HCT116 (cell line): ENCODE data around the gene PTOV1. TPM values are rescaled to one million over a fixed set of nuclear protein-coding genes. Genes with fewer than 3 reads are reported as not detected.

Experiments
- ATAC-seq: fragments of 200-7000 bp; cut with Tn5 transposase; 2 replicates; pipeline ENCODE4 v1.9.1; 2020; ENCODE audit warnings: mild to moderate bottlenecking, moderate library complexity
- BruUV-seq: library from RNA; stranded (reverse); fragments of 400-500 nt; replicated peaks from 2 replicates; lab custom pipeline; 2021; lab: Mats Ljungman, UMichigan
- CTCF ChIA-PET: fragments of 300-600 bp; sonication (Branson Sonifier 250); formaldehyde crosslinking; loops from one replicate; lab custom pipeline; 2021; ENCODE audit warnings: antibody characterized with exemption; lab: Charles Lee
- POLR2A ChIA-PET: fragments of 300-600, 350-600 bp; sonication (Branson Sonifier 250); formaldehyde crosslinking; loops from one replicate; lab custom pipeline; 2021; ENCODE audit warnings: antibody characterized with exemption; lab: Charles Lee
- RAD21 ChIA-PET, 2 experiments: fragments of 300-600 bp; sonication (Branson Sonifier 250); formaldehyde crosslinking; loops; one replicate each; lab custom pipeline; 2023; ENCODE audit warnings: low total read pairs in 2 of 2; ENCODE audit not compliant: uncharacterized antibody in 2 of 2, unreplicated experiment in 2 of 2, low non-redundant PET in 1 of 2; lab: Charles Lee
- DNase-seq: peaks from one replicate; pipeline ENCODE4 v3.0.0-alpha.2; 2010; ENCODE audit warnings: low read depth, low spot score
- H2AFZ ChIP-seq: fragments of 200-600 bp; shearing (Covaris generic), sonication (generic); 2 replicates; pipeline ENCODE4 v1.6.1; 2017; ENCODE audit warnings: low read depth, mixed run types, mixed read lengths, antibody characterized with exemption, low read length; ENCODE audit not compliant: poor library complexity, severe bottlenecking
- H3K27ac ChIP-seq: 2 replicates; pipeline ENCODE4 v1.5.1; 2012; ENCODE audit warnings: low read depth, low read length
- H3K27me3 ChIP-seq: fragments of 200-600 bp; sonication (generic); 2 replicates; pipeline ENCODE4 v1.6.1; 2016; ENCODE audit warnings: mixed run types, low read length, mixed read lengths; ENCODE audit not compliant: insufficient read depth
- H3K36me3 ChIP-seq, 2 experiments: fragments of 200-500 bp in 1 of 2; fragments of 200-600 bp in 1 of 2; sonication (Bioruptor generic) in 1 of 2; sonication (generic) in 1 of 2; 2 replicates each; pipeline versions ENCODE4 v1.5.1 to v1.6.1; 2014 to 2016; ENCODE audit warnings: low read length in 2 of 2, inconsistent platforms in 1 of 2, mixed read lengths in 1 of 2, mixed run types in 1 of 2; ENCODE audit not compliant: insufficient read depth in 2 of 2, control insufficient read depth in 1 of 2
- H3K4me1 ChIP-seq, 2 experiments: fragments of 200-600 bp in 1 of 2; sonication (generic) in 1 of 2; 2 replicates each; pipeline versions ENCODE4 v1.5.1 to v1.6.1; 2012 to 2017; ENCODE audit warnings: low read length in 2 of 2, inconsistent platforms in 1 of 2, mild to moderate bottlenecking in 1 of 2, mixed read lengths in 1 of 2, mixed run types in 1 of 2, moderate library complexity in 1 of 2; ENCODE audit not compliant: insufficient read depth in 2 of 2, control insufficient read depth in 1 of 2
- H3K4me2 ChIP-seq: fragments of 200-600 bp; sonication (generic); 2 replicates; pipeline ENCODE4 v1.6.1; 2017; ENCODE audit warnings: mixed run types, low read length, mixed read lengths
- H3K4me3 ChIP-seq, 2 experiments: fragments of 200-600 bp in 1 of 2; sonication (generic) in 1 of 2; replicated peaks in 1 of 2; 2 replicates each; pipeline ENCODE4 v1.5.1; 2011 to 2016; ENCODE audit warnings: low read length in 2 of 2, control low read depth in 1 of 2, low read depth in 1 of 2, mild to moderate bottlenecking in 1 of 2, mixed read lengths in 1 of 2, mixed run types in 1 of 2
- H3K79me2 ChIP-seq: fragments of 200-600 bp; sonication (generic); 2 replicates; pipeline ENCODE4 v1.6.1; 2017; ENCODE audit warnings: mild to moderate bottlenecking, mixed run types, low read length, moderate library complexity, mixed read lengths; ENCODE audit not compliant: insufficient read depth
- H3K9ac ChIP-seq: fragments of 200-600 bp; sonication (generic); 2 replicates; pipeline ENCODE4 v1.6.1; 2016; ENCODE audit warnings: low read length, mixed read lengths
- H3K9me2 ChIP-seq: fragments of 200-600 bp; sonication (generic), shearing (Covaris generic); 2 replicates; pipeline ENCODE4 v1.6.1; 2017; ENCODE audit warnings: mixed run types, mild to moderate bottlenecking, moderate library complexity; ENCODE audit not compliant: insufficient read depth
- H3K9me3 ChIP-seq, 2 experiments: fragments of 200-500 bp in 1 of 2; fragments of 200-600 bp in 1 of 2; sonication (Bioruptor generic) in 1 of 2; sonication (generic) in 1 of 2; 2 replicates each; pipeline ENCODE4 v1.6.1; 2014 to 2017; ENCODE audit warnings: low read length in 2 of 2, mixed read lengths in 2 of 2, inconsistent platforms in 1 of 2, low read depth in 1 of 2, mild to moderate bottlenecking in 1 of 2, mixed run types in 1 of 2, moderate library complexity in 1 of 2; ENCODE audit not compliant: control insufficient read depth in 1 of 2, insufficient read depth in 1 of 2
- H4K20me1 ChIP-seq: fragments of 200-600 bp; sonication (generic), shearing (Covaris generic); 2 replicates; pipeline ENCODE4 v1.6.1; 2017; ENCODE audit warnings: mixed run types, mild to moderate bottlenecking, moderate library complexity; ENCODE audit not compliant: insufficient read depth
- CEBPB ChIP-seq: IDR thresholded peaks from 2 replicates; pipeline ENCODE4 v1.6.1; 2012; ENCODE audit warnings: low read depth
- FOSL1 ChIP-seq: IDR thresholded peaks from 2 replicates; pipeline ENCODE4 v1.6.1; 2012; ENCODE audit warnings: low read depth
- JUND ChIP-seq: IDR thresholded peaks from 2 replicates; pipeline ENCODE4 v1.6.1; 2012
- POLR2A ChIP-seq: IDR thresholded peaks from 2 replicates; pipeline ENCODE4 v1.7.0; 2011; ENCODE audit warnings: borderline replicate concordance; ENCODE audit not compliant: insufficient read depth, insufficient read length; ENCODE audit errors: extremely low read depth
- RAD21 ChIP-seq: IDR thresholded peaks from 2 replicates; pipeline ENCODE4 v1.6.1; 2012; ENCODE audit warnings: low read depth, mild to moderate bottlenecking
- SIN3A ChIP-seq: IDR thresholded peaks from 2 replicates; pipeline ENCODE4 v1.6.1; 2012; ENCODE audit warnings: low read depth
- SP1 ChIP-seq: IDR thresholded peaks from 2 replicates; pipeline ENCODE4 v1.6.1; 2012; ENCODE audit warnings: low read depth
- YY1 ChIP-seq: IDR thresholded peaks from 2 replicates; pipeline ENCODE4 v1.6.1; 2011; ENCODE audit warnings: low read length, low read depth, moderate library complexity, mild to moderate bottlenecking; ENCODE audit not compliant: insufficient replicate concordance; ENCODE audit errors: extremely low read depth
- intact Hi-C: fragments of 100-400 bp; cut with micrococcal nuclease; formaldehyde crosslinking; loops from 2 replicates; pipeline ENCODE4 v1.10.0; 2022
- total RNA-seq: library from RNA; stranded (reverse); gene quantifications from one replicate; pipeline ENCODE4 v1.2.1, GENCODE V29; 2021; ENCODE audit not compliant: unreplicated experiment
- TF ChIP-seq, protein P1 (sequence below), 3 experiments: fragments of 200-600 bp in 1 of 3; sonication (generic) in 1 of 3; IDR thresholded peaks in 2 of 3; conservative IDR thresholded peaks in 1 of 3; 2 replicates each; pipeline ENCODE4 v1.5.1; 2012 to 2017; ENCODE audit warnings: low read depth in 2 of 3, low read length in 2 of 3, antibody characterized with exemption in 1 of 3, borderline replicate concordance in 1 of 3, control low read depth in 1 of 3, mild to moderate bottlenecking in 1 of 3, mixed read lengths in 1 of 3, mixed run types in 1 of 3, moderate library complexity in 1 of 3; ENCODE audit not compliant: insufficient read depth in 1 of 3
- TF ChIP-seq, protein P2 (sequence below): IDR thresholded peaks from 2 replicates; pipeline ENCODE4 v1.6.1; 2012
- TF ChIP-seq, protein P3 (sequence below): IDR thresholded peaks from 2 replicates; pipeline ENCODE4 v1.6.1; 2012; ENCODE audit warnings: low read depth

Gene PTOV1
- total RNA-seq, 1 experiment from 2014 or later = 236 TPM

DNA sequence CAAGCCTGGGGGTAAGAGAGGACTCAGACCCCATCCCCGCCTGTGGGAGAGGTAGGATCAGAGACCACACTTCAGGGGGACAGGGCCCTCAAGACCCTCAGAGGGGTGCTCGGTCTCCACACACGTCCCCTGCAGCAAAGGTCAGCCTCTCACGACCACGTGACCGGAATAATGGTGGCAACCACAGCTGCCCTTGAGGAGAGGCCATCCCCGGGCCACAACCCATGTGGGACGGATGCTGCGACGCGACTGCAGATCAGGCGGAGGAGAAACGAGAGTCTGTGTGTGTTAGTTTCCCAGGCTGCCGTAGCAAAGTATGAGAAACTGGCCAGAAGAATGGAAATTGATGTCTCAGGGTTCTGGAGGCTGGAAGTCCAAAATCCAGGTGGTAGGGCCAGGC is 23.9 kb upstream of the PTOV1 start:
- H3K4me1 ChIP-seq = no peaks in the 10 kb centered on the region
- H2AFZ ChIP-seq = no peak overlapping the region
- ATAC-seq (no peak), DNase-seq (no peak)
- no peaks in the 10 kb centered on the region for H3K9me3 ChIP-seq
- no peaks in the 10 kb centered on the region for H4K20me1 ChIP-seq
- no TSS peak for BruUV-seq
- intact Hi-C loops = no loop called here
- CTCF ChIA-PET = no interaction called here
- H3K4me2 ChIP-seq = no peak overlapping the region
- no peaks in the 10 kb centered on the region for H3K27me3 ChIP-seq
- no peaks in the 10 kb centered on the region for H3K9me2 ChIP-seq
- no peak overlapping the region for H3K27ac ChIP-seq
- H3K4me3 ChIP-seq = no peak overlapping the region
- TF ChIP-seq, protein P1, sequence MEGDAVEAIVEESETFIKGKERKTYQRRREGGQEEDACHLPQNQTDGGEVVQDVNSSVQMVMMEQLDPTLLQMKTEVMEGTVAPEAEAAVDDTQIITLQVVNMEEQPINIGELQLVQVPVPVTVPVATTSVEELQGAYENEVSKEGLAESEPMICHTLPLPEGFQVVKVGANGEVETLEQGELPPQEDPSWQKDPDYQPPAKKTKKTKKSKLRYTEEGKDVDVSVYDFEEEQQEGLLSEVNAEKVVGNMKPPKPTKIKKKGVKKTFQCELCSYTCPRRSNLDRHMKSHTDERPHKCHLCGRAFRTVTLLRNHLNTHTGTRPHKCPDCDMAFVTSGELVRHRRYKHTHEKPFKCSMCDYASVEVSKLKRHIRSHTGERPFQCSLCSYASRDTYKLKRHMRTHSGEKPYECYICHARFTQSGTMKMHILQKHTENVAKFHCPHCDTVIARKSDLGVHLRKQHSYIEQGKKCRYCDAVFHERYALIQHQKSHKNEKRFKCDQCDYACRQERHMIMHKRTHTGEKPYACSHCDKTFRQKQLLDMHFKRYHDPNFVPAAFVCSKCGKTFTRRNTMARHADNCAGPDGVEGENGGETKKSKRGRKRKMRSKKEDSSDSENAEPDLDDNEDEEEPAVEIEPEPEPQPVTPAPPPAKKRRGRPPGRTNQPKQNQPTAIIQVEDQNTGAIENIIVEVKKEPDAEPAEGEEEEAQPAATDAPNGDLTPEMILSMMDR (IDR thresholded peaks at IDR 0.05 in 2 of 3, conservative IDR thresholded peaks at IDR 0.05 in 1 of 3; ENCODE audit: borderline replicate concordance in 1 of 3, insufficient read depth in 1 of 3, low read depth in 2 of 3, low read length in 2 of 3) = no peak
- TF ChIP-seq SIN3A (no peak), POLR2A (no peak), JUND (no peak), FOSL1 (no peak), RAD21 (no peak), YY1 (no peak), SP1 (no peak), CEBPB (no peak)
- TF ChIP-seq, protein P2, sequence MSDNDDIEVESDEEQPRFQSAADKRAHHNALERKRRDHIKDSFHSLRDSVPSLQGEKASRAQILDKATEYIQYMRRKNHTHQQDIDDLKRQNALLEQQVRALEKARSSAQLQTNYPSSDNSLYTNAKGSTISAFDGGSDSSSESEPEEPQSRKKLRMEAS = no peak
- TF ChIP-seq, protein P3, sequence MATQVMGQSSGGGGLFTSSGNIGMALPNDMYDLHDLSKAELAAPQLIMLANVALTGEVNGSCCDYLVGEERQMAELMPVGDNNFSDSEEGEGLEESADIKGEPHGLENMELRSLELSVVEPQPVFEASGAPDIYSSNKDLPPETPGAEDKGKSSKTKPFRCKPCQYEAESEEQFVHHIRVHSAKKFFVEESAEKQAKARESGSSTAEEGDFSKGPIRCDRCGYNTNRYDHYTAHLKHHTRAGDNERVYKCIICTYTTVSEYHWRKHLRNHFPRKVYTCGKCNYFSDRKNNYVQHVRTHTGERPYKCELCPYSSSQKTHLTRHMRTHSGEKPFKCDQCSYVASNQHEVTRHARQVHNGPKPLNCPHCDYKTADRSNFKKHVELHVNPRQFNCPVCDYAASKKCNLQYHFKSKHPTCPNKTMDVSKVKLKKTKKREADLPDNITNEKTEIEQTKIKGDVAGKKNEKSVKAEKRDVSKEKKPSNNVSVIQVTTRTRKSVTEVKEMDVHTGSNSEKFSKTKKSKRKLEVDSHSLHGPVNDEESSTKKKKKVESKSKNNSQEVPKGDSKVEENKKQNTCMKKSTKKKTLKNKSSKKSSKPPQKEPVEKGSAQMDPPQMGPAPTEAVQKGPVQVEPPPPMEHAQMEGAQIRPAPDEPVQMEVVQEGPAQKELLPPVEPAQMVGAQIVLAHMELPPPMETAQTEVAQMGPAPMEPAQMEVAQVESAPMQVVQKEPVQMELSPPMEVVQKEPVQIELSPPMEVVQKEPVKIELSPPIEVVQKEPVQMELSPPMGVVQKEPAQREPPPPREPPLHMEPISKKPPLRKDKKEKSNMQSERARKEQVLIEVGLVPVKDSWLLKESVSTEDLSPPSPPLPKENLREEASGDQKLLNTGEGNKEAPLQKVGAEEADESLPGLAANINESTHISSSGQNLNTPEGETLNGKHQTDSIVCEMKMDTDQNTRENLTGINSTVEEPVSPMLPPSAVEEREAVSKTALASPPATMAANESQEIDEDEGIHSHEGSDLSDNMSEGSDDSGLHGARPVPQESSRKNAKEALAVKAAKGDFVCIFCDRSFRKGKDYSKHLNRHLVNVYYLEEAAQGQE = no peak
- peaks cover 8 to 18% of the 10 kb centered on the region in 2 experiments; a peak in 3 of 4 replicates for H3K36me3 ChIP-seq
- H3K9ac ChIP-seq = no peak overlapping the region
- RAD21 ChIA-PET = no interaction called here
- POLR2A ChIA-PET = no interaction called here
- H3K79me2 ChIP-seq = peaks cover 46% of the 10 kb centered on the region
